HG03097 (cell line): ENCODE measurements around the gene IL17REL.

ENCODE experiments used
- ATAC-seq: cut with Tn5 transposase; IDR thresholded peaks from one replicate; pipeline ENCODE4 v1.9.1; 2021; ENCODE audit not compliant: unreplicated experiment, low FRiP score

Gene IL17REL

DNA sequence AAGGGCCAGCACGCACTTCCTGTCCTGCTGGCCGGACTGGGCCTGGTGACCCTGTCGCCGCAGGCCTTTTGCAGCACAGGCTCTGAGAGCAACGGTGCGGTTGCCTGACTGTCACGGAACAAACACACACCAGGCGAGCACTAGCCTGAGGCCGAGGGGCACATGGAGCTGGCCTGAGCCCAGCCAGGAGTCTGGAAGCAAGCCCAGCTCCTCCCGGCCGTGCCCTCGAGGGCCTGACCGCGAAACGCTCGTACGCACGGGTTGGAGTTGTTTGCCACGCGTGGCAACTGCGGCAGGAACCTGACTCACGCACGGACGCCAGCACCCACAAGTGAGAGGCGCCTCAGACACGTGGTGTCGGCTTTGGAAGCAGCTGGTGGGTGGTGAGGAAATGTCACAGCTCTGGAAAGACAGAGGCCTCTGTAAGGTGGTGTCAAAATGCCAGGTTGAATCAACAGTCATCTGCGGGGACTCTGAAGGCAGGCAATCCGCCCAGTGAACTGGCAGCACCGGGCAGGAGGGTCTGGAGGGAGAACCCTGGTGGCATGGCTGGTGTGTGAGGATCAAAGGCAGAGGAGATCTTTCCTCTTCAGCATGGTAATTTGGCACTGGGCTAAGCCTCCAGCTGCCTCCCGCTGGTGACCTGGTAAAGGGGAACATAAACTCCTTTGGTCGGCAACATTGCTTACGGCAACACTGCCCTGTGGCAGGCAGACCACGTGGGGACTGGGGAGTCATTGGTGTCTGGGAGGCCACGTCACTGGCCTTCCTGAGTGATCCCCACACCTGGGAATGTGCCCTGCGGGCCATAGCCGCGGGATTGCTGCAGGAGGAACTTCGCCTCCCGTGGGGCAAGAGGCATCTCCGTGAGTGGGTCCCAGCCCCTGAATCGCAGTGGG, 15.3 kb upstream of the IL17REL start:
- no peak for ATAC-seq

- no peak for ATAC-seq
Measured at GRCh38 chr22:50025993-50026392, 13.4 kb upstream of the IL17REL start.

DNA sequence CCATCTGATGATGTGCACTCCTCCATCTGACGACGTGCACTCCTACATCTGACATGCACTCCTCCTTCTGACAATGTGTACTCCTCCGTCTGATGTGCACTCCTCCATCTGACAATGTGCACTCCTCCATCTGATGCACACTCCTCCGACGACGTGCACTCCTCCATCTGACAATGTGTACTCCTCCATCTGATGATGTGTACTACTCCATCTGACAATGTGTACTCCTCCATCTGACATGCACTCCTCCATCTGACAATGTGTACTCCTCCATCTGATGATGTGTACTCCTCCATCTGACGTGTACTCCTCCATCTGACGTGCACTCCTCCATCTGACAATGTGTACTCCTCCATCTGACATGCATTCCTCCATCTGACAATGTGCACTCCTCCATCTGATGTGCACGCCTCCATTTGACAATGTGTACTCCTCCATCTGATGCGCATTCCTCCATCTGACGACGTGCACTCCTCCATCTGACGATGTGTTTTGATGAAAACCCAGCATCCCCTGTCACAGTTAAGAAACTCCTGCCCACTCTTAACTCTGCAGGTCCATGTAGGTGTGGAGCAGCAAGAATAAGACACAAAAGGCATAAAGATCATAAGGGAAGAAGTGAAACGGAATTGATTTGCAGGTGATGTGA, 9.7 kb upstream of the IL17REL start:
- ATAC-seq: no peak

DNA sequence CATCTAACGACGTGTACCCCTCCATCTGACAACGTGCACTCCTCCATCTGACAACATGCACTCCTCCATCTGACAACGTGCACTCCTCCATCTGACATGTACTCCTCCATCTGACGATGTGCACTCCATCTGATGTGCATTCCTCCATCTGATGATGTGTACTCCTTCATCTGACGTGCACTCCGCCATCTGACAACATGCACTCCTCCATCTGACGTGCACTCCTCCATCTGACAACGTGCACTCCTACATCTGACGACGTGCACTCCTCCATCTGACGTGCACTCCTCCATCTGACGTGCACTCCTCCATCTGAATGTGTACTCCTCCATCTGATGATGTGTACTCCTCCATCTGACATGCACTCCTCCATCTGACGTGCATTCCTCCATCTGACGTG, 8.0 kb upstream of the IL17REL start:
- ATAC-seq: no peak

- no peak for ATAC-seq
Measured at GRCh38 chr22:50019316-50019715, 6.8 kb upstream of the IL17REL start.

DNA sequence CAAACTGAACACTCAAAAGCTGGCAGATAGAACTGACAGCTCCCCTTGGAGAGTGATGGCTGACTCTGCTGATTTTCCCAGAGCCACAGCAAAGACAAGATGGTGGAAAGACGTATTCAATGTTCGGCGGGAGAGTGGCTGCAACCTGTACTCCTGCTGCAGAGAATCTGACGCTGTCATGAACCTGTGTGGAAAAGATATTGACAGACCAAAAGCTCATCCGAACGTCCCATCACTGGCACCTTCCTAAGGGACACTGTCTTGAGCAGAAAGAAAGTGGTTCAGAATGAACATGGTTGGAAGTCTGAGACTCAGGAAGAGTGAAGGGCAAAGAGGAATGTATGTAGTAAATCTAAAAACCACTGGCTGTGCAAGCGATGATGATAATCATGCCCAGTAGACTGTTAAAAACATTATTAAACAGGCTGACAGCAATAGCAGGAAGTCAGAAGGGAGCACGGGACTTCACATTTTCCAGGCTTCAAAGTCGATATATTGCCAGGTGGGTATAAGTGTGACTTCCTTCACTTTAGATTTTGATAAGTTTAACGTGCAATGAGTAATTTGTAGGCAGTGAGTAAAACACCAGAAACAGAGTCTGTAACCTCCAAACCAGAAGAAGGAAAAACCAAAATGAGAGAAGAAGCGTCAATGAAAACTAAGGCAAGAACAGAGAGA, 6.2 kb upstream of the IL17REL start:
- ATAC-seq: no peak

GRCh38 chr22:50017701-50018224, 5.2 kb upstream of the IL17REL start:
- no peak for ATAC-seq

- no peak for ATAC-seq
Measured at GRCh38 chr22:50016988-50017700, 4.6 kb upstream of the IL17REL start.

DNA sequence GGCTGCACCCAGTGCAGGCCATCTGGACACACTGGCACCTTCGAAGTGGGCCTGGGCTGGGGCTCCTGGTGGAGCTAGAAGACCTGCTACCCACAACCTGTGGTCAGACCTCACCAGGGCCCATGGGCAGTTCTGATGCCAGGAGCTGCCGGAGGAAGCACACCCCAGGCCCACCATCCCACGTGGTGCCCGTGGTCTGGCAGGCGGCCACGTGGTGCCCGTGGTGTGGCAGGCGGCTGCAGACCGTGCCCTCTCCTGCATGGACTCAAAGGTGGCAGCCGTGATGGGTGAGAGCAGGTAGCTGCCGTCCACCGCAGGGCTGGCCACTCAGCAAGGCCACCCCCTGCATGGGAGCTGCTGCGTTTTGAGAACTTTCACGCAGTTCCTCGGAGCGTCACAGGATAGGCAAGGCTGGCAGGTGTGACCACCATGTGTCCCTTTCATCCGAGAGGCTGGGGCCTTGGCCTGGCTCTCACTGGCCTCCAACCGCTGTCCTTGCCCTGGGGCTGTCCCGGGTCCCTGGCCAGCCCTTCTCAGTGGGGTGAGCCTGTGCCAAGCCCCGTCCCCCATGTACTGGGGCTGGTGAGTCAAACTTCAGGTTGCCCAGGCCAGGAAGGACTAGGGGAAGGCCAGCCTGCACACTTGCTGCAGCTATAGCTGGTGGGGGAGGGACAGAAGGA, 3.9 kb upstream of the IL17REL start:
- ATAC-seq: no peak

DNA sequence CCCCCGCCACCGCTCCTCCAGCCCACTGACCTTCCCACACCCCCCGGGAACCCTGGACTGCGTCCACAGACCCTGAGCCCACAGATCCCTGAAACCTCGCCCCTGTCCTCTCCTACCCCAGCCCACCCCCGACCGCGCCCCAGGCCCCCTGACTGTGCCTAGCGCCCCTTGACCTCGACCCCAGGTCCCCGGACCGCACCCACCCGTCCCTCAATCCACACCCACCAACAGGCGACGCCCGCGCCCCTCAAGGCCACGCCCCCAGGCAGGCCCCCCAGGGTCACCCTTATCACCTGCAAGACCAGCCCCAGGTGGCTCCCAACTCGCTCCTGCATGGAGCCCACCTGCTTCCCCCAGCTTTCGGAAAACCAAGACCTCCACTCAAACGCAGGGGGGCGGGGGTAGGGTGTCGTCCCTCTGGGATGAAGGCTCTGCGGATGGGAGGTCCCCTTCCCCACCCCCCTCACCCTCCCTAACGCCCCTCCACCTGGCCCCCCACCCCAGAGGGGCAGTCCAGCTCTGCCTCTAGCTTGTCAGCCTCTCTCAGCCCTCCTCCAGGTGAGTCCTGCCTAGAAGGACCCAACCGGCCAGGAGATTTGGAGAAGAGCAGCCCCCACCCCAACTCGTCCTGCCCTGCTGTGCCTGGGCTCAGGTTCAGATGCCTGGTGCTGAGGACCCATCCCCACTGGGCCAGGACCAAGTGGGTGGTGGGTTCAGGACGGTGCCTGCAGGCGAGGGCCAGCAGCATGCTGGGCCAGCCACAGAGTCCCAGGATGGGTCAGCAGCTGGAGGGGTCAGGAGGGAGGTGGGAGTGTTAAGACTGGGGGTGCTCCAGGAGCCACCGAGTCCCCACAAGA, 3.1 kb upstream of the IL17REL start:
- no peak for ATAC-seq

- ATAC-seq: no peak
Measured at GRCh38 chr22:50014655-50015401, 2.3 kb upstream of the IL17REL start.

GRCh38 chr22:50014053-50014501, 1.5 kb upstream of the IL17REL start:
- no peak for ATAC-seq

GRCh38 chr22:50011447-50012210, 936 bp downstream of the IL17REL start:
- ATAC-seq: no peak

DNA sequence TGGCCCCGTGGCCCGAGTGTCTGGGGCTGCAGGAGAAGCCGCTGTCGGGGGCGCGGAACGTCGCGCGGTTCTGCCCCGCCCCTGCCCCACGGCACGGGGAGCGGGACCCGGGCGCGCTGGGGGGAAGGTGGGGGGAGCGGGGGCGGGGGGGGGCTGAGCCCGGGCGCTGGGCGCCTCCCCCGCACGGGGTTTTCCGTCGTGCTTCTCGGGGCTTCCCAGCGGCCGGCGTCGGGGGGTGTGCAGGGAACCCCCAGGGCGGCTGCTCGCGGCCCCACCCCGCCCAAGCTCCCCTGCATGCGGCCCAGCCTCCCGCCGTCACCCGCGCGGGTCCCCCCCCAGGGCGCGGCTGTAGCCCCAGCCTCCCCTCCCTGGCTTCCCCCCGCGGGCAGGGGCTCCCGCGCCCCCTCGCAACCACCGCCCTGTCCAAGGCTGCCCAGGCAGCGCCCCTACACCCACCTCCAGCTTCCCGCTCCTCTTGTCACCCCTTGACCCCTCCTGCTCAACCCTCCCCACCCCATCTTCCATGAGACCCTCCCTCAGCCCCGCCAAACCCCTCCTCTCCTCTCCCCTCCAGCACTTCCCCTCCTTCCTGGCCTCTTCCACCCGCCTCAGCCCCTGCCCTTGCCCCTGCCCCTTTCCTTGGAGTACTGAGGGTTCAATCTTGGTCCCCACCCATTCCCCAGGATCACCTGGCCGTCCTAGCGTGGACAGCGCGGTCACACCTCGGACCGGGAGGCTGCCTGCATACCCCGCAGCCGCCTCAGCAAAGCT, 1.7 kb downstream of the IL17REL start:
- ATAC-seq: no peak

GRCh38 chr22:50009765-50010675, 2.5 kb downstream of the IL17REL start:
- ATAC-seq: no peak

DNA sequence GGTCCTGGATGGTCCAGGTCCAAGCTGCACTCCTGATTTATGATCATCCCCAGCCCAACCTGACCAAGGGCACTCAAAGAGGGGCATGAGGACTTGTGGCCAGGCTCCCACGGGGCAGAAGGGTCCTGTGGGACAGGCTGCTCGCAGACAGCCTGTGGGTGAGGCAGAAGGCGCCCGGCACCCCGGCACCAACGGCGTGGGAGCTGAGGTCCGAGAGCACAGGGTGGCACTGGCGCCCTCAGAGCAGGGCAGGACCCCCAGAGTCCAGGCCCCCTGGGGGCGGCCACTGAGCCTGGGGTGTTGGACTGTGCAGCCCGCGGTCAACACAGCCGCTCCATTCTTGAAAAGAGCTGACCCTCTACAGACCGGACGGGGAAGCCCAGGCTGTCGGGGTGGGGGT, 3.3 kb downstream of the IL17REL start:
- no peak for ATAC-seq
